ENCODE results near the gene CMTM4.
A peak's percentile ranks its signal among the peaks of the same experiment; 100 is the strongest.

CMTM4 gene

GRCh38 chr16:66608241-66609138, 88.1 kb downstream of the CMTM4 start:
- Histone ChIP-seq H3K4me3 (replicated peaks; ENCODE audit: low read depth, low read length) (no peak overlapping the region), H3K36me3 (ENCODE audit: control insufficient read depth, insufficient read depth, low read length) (peaks cover 13% of the 10 kb centered on the region), H3K27me3 (replicated peaks; ENCODE audit: control insufficient read depth, insufficient read depth, low read length) (no peaks in the 10 kb centered on the region)
- peak; percentile 95 for TF ChIP-seq CTCF (IDR thresholded peaks at IDR 0.05; ENCODE audit: insufficient read depth, low read length, poor library complexity, severe bottlenecking)
- DNase-seq (ENCODE audit: extremely low read depth, insufficient read length): peak; percentile 83

- Histone ChIP-seq H3K4me3 (replicated peaks; ENCODE audit: low read depth, low read length) (peak overlapping the region; percentile 73), H3K27me3 (replicated peaks; ENCODE audit: control insufficient read depth, insufficient read depth, low read length) (no peaks in the 10 kb centered on the region), H3K36me3 (ENCODE audit: control insufficient read depth, insufficient read depth, low read length) (peaks cover 11% of the 10 kb centered on the region)
- DNase-seq (ENCODE audit: extremely low read depth, insufficient read length): peak; percentile 75
- no peak for TF ChIP-seq CTCF (IDR thresholded peaks at IDR 0.05; ENCODE audit: insufficient read depth, low read length, poor library complexity, severe bottlenecking)
Measured at GRCh38 chr16:66605979-66606751, 90.4 kb downstream of the CMTM4 start.

- Histone ChIP-seq H3K27me3 (replicated peaks; ENCODE audit: control insufficient read depth, insufficient read depth, low read length) (no peaks in the 10 kb centered on the region), H3K36me3 (ENCODE audit: control insufficient read depth, insufficient read depth, low read length) (peaks cover 9% of the 10 kb centered on the region), H3K4me3 (replicated peaks; ENCODE audit: low read depth, low read length) (peak overlapping the region; percentile 73)
- TF ChIP-seq CTCF (IDR thresholded peaks at IDR 0.05; ENCODE audit: insufficient read depth, low read length, poor library complexity, severe bottlenecking): peak; percentile 9
- peak; percentile 40 for DNase-seq (ENCODE audit: extremely low read depth, insufficient read length)
Measured at GRCh38 chr16:66605177-66605978, 91.2 kb downstream of the CMTM4 start.

GRCh38 chr16:66604376-66605176, 92.0 kb downstream of the CMTM4 start, which contains the start of gene CMTM3:
TSS of gene CMTM3 (plus strand) at chr16:66604704. CDS start at chr16:66604806, 102 bp downstream.
- peak; percentile 52 for TF ChIP-seq CTCF (IDR thresholded peaks at IDR 0.05; ENCODE audit: insufficient read depth, low read length, poor library complexity, severe bottlenecking)
- peak within 1 kb of the TSS; percentile 73 for H3K4me3 ChIP-seq (replicated peaks; ENCODE audit: low read depth, low read length)
- peaks cover 2% of the 10 kb centered on the region for H3K36me3 ChIP-seq (ENCODE audit: control insufficient read depth, insufficient read depth, low read length)
- peak; percentile 81 for DNase-seq (ENCODE audit: extremely low read depth, insufficient read length)
- no peaks in the 10 kb centered on the region for H3K27me3 ChIP-seq (replicated peaks; ENCODE audit: control insufficient read depth, insufficient read depth, low read length)

Measured in GM06990 (cell line).